MM.1S (cell line): ENCODE data around the gene CTU1.

Experiments used
- DNase-seq: peaks from one replicate; pipeline ENCODE4 v3.0.0-alpha.2; 2015
- H2AFZ ChIP-seq: fragments of 300-600 bp; sonication (generic); 2 replicates; pipeline ENCODE4 v1.6.0; 2016; ENCODE audit warnings: antibody characterized with exemption, low read length
- H3F3A ChIP-seq: fragments of 300-600 bp; sonication (generic); 2 replicates; pipeline ENCODE4 v1.6.1; 2016; ENCODE audit warnings: mild to moderate bottlenecking, antibody characterized with exemption, low read length, moderate library complexity, mixed read lengths; ENCODE audit not compliant: insufficient read depth
- H3K27ac ChIP-seq: fragments of 300-600 bp; sonication (generic); 2 replicates; pipeline ENCODE4 v1.5.1; 2016; ENCODE audit warnings: mild to moderate bottlenecking, low read length
- H3K27me3 ChIP-seq: fragments of 300-600 bp; sonication (generic); replicated peaks from 2 replicates; pipeline ENCODE4 v1.6.0; 2016; ENCODE audit warnings: low read length; ENCODE audit not compliant: insufficient read depth
- H3K36me3 ChIP-seq: fragments of 300-600 bp; sonication (generic); replicated peaks from 2 replicates; pipeline ENCODE4 v1.6.1; 2016; ENCODE audit warnings: mild to moderate bottlenecking, low read length, mixed read lengths; ENCODE audit not compliant: insufficient read depth
- H3K4me1 ChIP-seq: fragments of 300-600 bp; sonication (generic); 2 replicates; pipeline ENCODE4 v1.6.1; 2016; ENCODE audit warnings: low read length, mixed read lengths
- H3K4me2 ChIP-seq: fragments of 300-600 bp; sonication (generic); 2 replicates; pipeline ENCODE4 v1.6.0; 2016; ENCODE audit warnings: low read depth, low read length
- H3K4me3 ChIP-seq: fragments of 300-600 bp; sonication (generic); 2 replicates; pipeline ENCODE4 v1.5.1; 2016; ENCODE audit warnings: low read length, mixed read lengths
- H3K79me2 ChIP-seq: fragments of 300-600 bp; sonication (generic); 2 replicates; pipeline ENCODE4 v1.6.1; 2016; ENCODE audit warnings: mixed run types, low read length, mixed read lengths
- H3K9ac ChIP-seq: fragments of 300-600 bp; sonication (generic); 2 replicates; pipeline ENCODE4 v1.6.1; 2016; ENCODE audit warnings: low read length, mixed read lengths
- H3K9me2 ChIP-seq: fragments of 300-600 bp; sonication (generic); replicated peaks from 2 replicates; pipeline ENCODE4 v1.6.1; 2016; ENCODE audit warnings: mild to moderate bottlenecking, low read length, mixed read lengths; ENCODE audit not compliant: insufficient read depth
- H3K9me3 ChIP-seq: fragments of 300-600 bp; sonication (generic); replicated peaks from 2 replicates; pipeline ENCODE4 v1.6.1; 2016; ENCODE audit warnings: mild to moderate bottlenecking, low read length, mixed read lengths; ENCODE audit not compliant: insufficient read depth
- H4K20me1 ChIP-seq: fragments of 300-600 bp; sonication (generic); 2 replicates; pipeline ENCODE4 v1.6.1; 2016; ENCODE audit warnings: mild to moderate bottlenecking, low read length, moderate library complexity, mixed read lengths; ENCODE audit not compliant: insufficient read depth
- EZH2 ChIP-seq: fragments of 300-600 bp; sonication (generic); optimal IDR thresholded peaks from 2 replicates; pipeline ENCODE3; 2017; ENCODE audit warnings: low read depth, mild to moderate bottlenecking, antibody characterized with exemption, low read length, mixed read lengths
- EZH2phosphoT487 ChIP-seq: fragments of 300-600 bp; sonication (generic); IDR thresholded peaks from 2 replicates; pipeline ENCODE4 v1.6.1; 2018; ENCODE audit warnings: antibody characterized with exemption, low read length
- TF ChIP-seq, protein P1 (sequence below): fragments of 300-600 bp; sonication (generic); IDR thresholded peaks from 2 replicates; pipeline ENCODE4 v1.5.1; 2016; ENCODE audit warnings: antibody characterized with exemption, low read length, mixed read lengths

Gene CTU1

DNA sequence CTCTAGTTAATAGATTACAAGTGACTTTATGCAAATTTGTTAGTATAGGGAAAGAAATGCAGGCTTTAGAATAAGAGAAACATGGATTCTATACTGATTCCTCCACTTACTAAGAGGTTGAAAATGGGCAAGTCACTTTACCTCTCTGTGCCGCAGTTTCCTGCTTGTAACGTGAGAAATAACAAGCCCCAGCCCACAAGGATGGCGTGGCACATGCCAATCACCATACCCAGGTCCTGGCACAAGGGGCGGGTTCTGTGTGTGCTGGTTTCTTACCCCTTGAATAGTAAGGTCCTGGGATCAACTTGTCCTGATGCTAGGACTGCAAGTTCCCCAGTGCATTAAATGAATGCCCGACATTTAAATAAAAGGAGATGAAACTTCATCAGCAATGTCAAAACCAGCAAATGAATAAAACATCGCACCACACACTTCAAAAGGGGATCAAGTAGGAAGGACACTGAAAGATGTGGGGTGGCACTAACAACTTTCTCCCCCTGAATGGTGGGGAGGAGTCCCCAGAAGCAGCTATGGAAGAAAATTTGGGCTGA is 8.6 kb upstream of the CTU1 start:
- TF ChIP-seq, protein P1, sequence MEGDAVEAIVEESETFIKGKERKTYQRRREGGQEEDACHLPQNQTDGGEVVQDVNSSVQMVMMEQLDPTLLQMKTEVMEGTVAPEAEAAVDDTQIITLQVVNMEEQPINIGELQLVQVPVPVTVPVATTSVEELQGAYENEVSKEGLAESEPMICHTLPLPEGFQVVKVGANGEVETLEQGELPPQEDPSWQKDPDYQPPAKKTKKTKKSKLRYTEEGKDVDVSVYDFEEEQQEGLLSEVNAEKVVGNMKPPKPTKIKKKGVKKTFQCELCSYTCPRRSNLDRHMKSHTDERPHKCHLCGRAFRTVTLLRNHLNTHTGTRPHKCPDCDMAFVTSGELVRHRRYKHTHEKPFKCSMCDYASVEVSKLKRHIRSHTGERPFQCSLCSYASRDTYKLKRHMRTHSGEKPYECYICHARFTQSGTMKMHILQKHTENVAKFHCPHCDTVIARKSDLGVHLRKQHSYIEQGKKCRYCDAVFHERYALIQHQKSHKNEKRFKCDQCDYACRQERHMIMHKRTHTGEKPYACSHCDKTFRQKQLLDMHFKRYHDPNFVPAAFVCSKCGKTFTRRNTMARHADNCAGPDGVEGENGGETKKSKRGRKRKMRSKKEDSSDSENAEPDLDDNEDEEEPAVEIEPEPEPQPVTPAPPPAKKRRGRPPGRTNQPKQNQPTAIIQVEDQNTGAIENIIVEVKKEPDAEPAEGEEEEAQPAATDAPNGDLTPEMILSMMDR, result no peak
- no peak for TF ChIP-seq EZH2
- no peak overlapping the region for H3K9ac ChIP-seq
- no peaks in the 10 kb centered on the region for H3F3A ChIP-seq
- no peaks in the 10 kb centered on the region for H4K20me1 ChIP-seq
- H3K27me3 ChIP-seq, result peaks cover 68% of the 10 kb centered on the region
- H3K79me2 ChIP-seq, result no peaks in the 10 kb centered on the region
- DNase-seq, result no peak
- no peaks in the 10 kb centered on the region for H3K9me2 ChIP-seq
- no peaks in the 10 kb centered on the region for H3K9me3 ChIP-seq
- H3K27ac ChIP-seq, result no peak overlapping the region
- no peaks in the 10 kb centered on the region for H3K4me1 ChIP-seq
- no peak overlapping the region for H3K4me3 ChIP-seq
- no peaks in the 10 kb centered on the region for H3K36me3 ChIP-seq
- H2AFZ ChIP-seq, result no peak overlapping the region
- H3K4me2 ChIP-seq, result no peak overlapping the region

DNA sequence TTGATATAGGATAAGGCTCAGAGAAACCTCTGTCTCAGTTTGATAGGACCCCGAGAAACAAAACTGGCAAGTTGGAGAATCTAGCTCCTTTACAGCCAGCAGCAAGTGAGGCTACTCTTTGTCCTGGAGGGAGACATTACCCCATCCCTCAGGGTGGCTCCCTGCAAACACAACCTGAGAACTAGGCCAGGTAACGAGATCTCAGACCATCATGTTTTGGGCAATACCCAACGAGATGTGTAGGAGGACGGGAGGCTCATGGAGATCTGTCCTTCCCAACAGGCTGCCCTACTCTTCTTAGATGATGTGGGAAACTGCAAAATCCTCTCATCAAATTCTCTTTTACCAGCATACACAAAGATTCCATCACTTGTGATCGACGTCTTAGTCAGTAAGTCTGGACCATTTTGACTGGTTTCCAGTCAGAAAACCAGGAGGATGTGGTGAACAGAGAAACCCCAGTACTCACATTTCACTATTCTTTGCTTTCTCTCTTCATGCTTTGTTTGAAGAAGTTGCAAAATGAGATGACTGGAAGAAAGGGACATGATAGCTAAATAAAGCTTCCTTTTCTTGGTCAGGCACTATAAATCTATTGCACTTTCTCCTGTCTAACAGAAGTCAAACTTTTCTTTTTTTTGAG is 6.0 kb upstream of the CTU1 start:
- H3K9me3 ChIP-seq, result no peaks in the 10 kb centered on the region
- H3K9me2 ChIP-seq, result no peaks in the 10 kb centered on the region
- H4K20me1 ChIP-seq, result no peaks in the 10 kb centered on the region
- TF ChIP-seq EZH2 (no peak), EZH2phosphoT487 (no peak)
- TF ChIP-seq, protein P1, result no peak
- H3K27ac ChIP-seq, result no peak overlapping the region
- no peaks in the 10 kb centered on the region for H3K4me1 ChIP-seq
- no peak for DNase-seq
- peaks cover 67% of the 10 kb centered on the region for H3K27me3 ChIP-seq
- H3K4me2 ChIP-seq, result no peak overlapping the region
- no peak overlapping the region for H2AFZ ChIP-seq
- H3K4me3 ChIP-seq, result no peak overlapping the region
- H3F3A ChIP-seq, result no peaks in the 10 kb centered on the region
- no peak overlapping the region for H3K9ac ChIP-seq
- no peaks in the 10 kb centered on the region for H3K79me2 ChIP-seq
- H3K36me3 ChIP-seq, result no peaks in the 10 kb centered on the region

DNA sequence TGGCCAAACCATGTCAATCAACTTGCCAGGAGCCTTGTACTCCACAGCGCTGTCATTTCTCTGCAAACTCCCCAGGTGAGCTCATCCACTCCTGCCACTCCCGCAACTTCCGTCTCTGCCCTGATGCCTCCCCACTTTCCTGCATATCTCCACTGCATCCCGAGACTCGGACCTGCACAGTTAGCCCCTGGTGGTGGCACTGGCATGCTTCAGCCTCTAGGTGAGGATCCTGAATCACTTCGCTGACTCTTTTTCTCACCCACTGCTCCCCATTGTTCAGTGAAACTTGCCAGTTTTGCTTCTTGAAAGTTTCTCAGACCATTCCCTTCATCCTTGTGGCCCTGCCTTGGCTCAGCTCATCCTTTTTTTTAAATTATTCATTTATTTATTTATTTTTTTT is 3.4 kb upstream of the CTU1 start:
- H3K79me2 ChIP-seq, result peaks cover 15% of the 10 kb centered on the region
- no peak overlapping the region for H2AFZ ChIP-seq
- H3K27me3 ChIP-seq, result peaks cover 45% of the 10 kb centered on the region
- TF ChIP-seq, protein P1, result no peak
- TF ChIP-seq EZH2 (no peak), EZH2phosphoT487 (no peak)
- no peak overlapping the region for H3K27ac ChIP-seq
- H3K9me2 ChIP-seq, result no peaks in the 10 kb centered on the region
- no peaks in the 10 kb centered on the region for H3F3A ChIP-seq
- no peak overlapping the region for H3K9ac ChIP-seq
- H3K9me3 ChIP-seq, result no peaks in the 10 kb centered on the region
- DNase-seq, result no peak
- H3K4me2 ChIP-seq, result no peak overlapping the region
- H4K20me1 ChIP-seq, result no peaks in the 10 kb centered on the region
- H3K4me3 ChIP-seq, result no peak overlapping the region
- H3K4me1 ChIP-seq, result peaks cover 3% of the 10 kb centered on the region; the same call in 1 of the 2 replicates
- H3K36me3 ChIP-seq, result no peaks in the 10 kb centered on the region
